Astrocyte (in vitro differentiated cells and primary cell): ENCODE results near the gene MRPS25. TPM values are rescaled to one million over a fixed set of nuclear protein-coding genes. Genes with fewer than 3 reads are reported as not detected.

Experiments
- DNase-seq: peaks from one replicate; pipeline ENCODE4 v3.0.0-alpha.2; 2010; ENCODE audit warnings: low read depth
- FAIRE-seq: peaks from 2 replicates; lab custom pipeline; 2011; peaks lifted over from hg19 to GRCh38; lab: Jason Lieb, UNC
- H2AFZ ChIP-seq: 2 replicates; pipeline ENCODE4 v1.6.0; 2012; ENCODE audit warnings: low read depth, low read length, inconsistent platforms
- H3K27ac ChIP-seq: 2 replicates; pipeline ENCODE4 v1.5.1; 2011; ENCODE audit warnings: low read depth, low read length, inconsistent platforms
- H3K27me3 ChIP-seq: 2 replicates; pipeline ENCODE4 v1.6.0; 2011; ENCODE audit warnings: low read length, inconsistent platforms; ENCODE audit not compliant: insufficient read depth
- H3K36me3 ChIP-seq: 2 replicates; pipeline ENCODE4 v1.5.1; 2011; ENCODE audit warnings: low read length, inconsistent platforms; ENCODE audit not compliant: insufficient read depth
- H3K4me1 ChIP-seq: 2 replicates; pipeline ENCODE4 v1.5.1; 2011; ENCODE audit warnings: low read length, inconsistent platforms; ENCODE audit not compliant: insufficient read depth
- H3K4me2 ChIP-seq: 2 replicates; pipeline ENCODE4 v1.6.0; 2012; ENCODE audit warnings: low read length, inconsistent platforms
- H3K4me3 ChIP-seq: 2 replicates; pipeline ENCODE4 v1.5.1; 2011; ENCODE audit warnings: low read depth, mild to moderate bottlenecking, low read length, inconsistent platforms; ENCODE audit not compliant: insufficient read depth
- H3K79me2 ChIP-seq: 2 replicates; pipeline ENCODE4 v1.6.0; 2012; ENCODE audit warnings: mild to moderate bottlenecking, low read length, inconsistent platforms; ENCODE audit not compliant: insufficient read depth
- H3K9ac ChIP-seq: 2 replicates; pipeline ENCODE4 v1.6.0; 2012; ENCODE audit warnings: mild to moderate bottlenecking, low read length, inconsistent platforms
- H3K9me3 ChIP-seq: 2 replicates; pipeline ENCODE4 v1.5.1; 2012; ENCODE audit warnings: low read depth, mild to moderate bottlenecking, low read length, inconsistent platforms; ENCODE audit not compliant: insufficient read depth
- H4K20me1 ChIP-seq: 2 replicates; pipeline ENCODE4 v1.6.0; 2012; ENCODE audit warnings: low read length, inconsistent platforms; ENCODE audit not compliant: insufficient read depth
- H3K27ac Mint-ChIP-seq: one replicate; pipeline ENCODE4 v1.8.0; 2021; ENCODE audit warnings: mild to moderate bottlenecking, mixed read lengths; ENCODE audit not compliant: unreplicated experiment
- H3K27me3 Mint-ChIP-seq: one replicate; pipeline ENCODE4 v1.8.0; 2021; ENCODE audit warnings: low read depth, mixed read lengths; ENCODE audit not compliant: unreplicated experiment
- H3K36me3 Mint-ChIP-seq: one replicate; pipeline ENCODE4 v1.8.0; 2021; ENCODE audit warnings: low read depth, mixed read lengths; ENCODE audit not compliant: unreplicated experiment
- H3K4me1 Mint-ChIP-seq: one replicate; pipeline ENCODE4 v1.8.0; 2021; ENCODE audit warnings: low read depth, mixed read lengths; ENCODE audit not compliant: unreplicated experiment
- H3K4me3 Mint-ChIP-seq: one replicate; pipeline ENCODE4 v1.8.0; 2021; ENCODE audit warnings: mild to moderate bottlenecking, moderate library complexity, mixed read lengths; ENCODE audit not compliant: unreplicated experiment
- H3K9me3 Mint-ChIP-seq: one replicate; pipeline ENCODE4 v1.8.0; 2021; ENCODE audit warnings: mild to moderate bottlenecking, mixed read lengths; ENCODE audit not compliant: unreplicated experiment
- EZH2 ChIP-seq: IDR thresholded peaks from 2 replicates; pipeline ENCODE4 v1.6.1; 2012; ENCODE audit warnings: mild to moderate bottlenecking, low read length, inconsistent platforms; ENCODE audit not compliant: insufficient read depth
- total RNA-seq: library from RNA; stranded (reverse); gene quantifications from 2 replicates; pipeline ENCODE4 v1.2.1, GENCODE V29; 2021
- TF ChIP-seq, protein P1 (sequence below): IDR thresholded peaks from 2 replicates; pipeline ENCODE4 v1.5.1; 2011; ENCODE audit warnings: low read depth, mild to moderate bottlenecking, inconsistent platforms, low read length, moderate library complexity; ENCODE audit not compliant: insufficient read depth

Gene MRPS25
- total RNA-seq, 1 donor from 2014 or later: 38.9 TPM

DNA sequence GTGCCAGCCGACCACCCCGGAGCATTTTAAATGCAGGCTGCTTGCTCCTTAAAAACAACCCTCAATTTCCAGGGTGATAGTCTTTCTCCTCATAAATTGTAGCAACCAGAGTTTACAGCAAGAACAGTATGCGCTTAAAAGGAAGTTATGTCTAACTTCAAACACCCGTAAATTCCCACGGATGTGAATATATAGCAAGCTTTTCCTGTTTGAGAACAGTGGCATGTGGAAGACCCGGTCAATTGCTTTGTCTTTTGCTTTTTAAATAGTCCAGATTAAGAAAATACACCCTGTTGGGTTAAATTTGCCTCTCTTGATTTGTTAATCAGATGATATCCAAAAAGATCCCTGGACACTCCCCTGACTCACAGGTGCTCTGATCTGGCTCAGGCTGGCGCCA lies 20.8 kb downstream of the MRPS25 start:
- Mint-ChIP-seq H3K27me3 (no peaks in the 10 kb centered on the region), H3K4me3 (no peak overlapping the region), H3K27ac (peak overlapping the region; percentile 47), H3K9me3 (no peaks in the 10 kb centered on the region), H3K4me1 (peaks cover 8% of the 10 kb centered on the region), H3K36me3 (peaks cover 17% of the 10 kb centered on the region)
- Histone ChIP-seq H3K9ac (no peak overlapping the region), H3K4me1 (peaks cover 6% of the 10 kb centered on the region), H3K4me3 (no peak overlapping the region), H4K20me1 (peaks cover 28% of the 10 kb centered on the region), H3K4me2 (no peak overlapping the region), H3K79me2 (peaks cover under 1% of the 10 kb centered on the region), H3K9me3 (no peaks in the 10 kb centered on the region), H3K27ac (no peak overlapping the region), H3K36me3 (peaks cover 73% of the 10 kb centered on the region), H2AFZ (no peak overlapping the region), H3K27me3 (no peaks in the 10 kb centered on the region)
- no peak for FAIRE-seq
- no peak for TF ChIP-seq EZH2
- TF ChIP-seq, protein P1, sequence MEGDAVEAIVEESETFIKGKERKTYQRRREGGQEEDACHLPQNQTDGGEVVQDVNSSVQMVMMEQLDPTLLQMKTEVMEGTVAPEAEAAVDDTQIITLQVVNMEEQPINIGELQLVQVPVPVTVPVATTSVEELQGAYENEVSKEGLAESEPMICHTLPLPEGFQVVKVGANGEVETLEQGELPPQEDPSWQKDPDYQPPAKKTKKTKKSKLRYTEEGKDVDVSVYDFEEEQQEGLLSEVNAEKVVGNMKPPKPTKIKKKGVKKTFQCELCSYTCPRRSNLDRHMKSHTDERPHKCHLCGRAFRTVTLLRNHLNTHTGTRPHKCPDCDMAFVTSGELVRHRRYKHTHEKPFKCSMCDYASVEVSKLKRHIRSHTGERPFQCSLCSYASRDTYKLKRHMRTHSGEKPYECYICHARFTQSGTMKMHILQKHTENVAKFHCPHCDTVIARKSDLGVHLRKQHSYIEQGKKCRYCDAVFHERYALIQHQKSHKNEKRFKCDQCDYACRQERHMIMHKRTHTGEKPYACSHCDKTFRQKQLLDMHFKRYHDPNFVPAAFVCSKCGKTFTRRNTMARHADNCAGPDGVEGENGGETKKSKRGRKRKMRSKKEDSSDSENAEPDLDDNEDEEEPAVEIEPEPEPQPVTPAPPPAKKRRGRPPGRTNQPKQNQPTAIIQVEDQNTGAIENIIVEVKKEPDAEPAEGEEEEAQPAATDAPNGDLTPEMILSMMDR: no peak
- DNase-seq: no peak

DNA sequence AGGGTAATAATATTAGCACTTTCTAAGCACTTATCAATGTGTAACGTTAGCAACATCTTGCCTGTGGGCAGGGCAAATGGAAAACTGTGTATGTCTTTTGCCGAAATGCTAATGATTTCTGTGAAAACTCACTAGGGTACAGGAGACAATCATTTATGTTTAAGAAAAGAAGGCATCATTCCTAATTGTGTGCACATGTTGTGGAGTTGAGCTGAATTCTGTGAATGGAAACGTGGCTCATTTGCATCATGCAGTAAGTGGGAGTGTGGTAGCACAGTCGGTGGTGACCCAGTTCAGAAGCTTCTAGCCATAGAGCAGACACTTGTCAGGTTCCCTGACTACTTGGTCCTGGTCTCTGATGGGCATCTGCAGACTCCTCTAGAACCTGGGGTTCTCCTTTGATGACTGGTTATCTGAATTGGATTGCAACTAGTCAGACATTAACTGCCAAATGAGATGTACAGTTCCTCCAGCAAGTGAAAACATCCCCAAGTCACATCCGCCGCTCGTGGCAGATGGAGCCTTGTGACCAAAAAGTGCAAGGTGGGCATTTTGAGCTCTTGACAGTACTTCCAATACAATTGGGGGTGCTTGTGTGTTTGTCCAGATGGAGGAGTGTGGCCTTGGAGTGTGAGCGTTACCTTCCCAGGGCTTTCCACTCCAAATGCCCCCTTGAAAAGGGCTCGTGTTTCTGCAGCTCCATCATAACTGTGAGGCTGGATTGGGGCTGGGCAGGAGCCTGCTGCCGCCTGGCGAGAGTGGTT lies 21.5 kb downstream of the MRPS25 start:
- no peaks in the 10 kb centered on the region for H3K27me3 ChIP-seq
- Mint-ChIP-seq H3K9me3 (no peaks in the 10 kb centered on the region), H3K36me3 (peaks cover 17% of the 10 kb centered on the region), H3K27ac (no peak overlapping the region), H3K4me1 (peaks cover 8% of the 10 kb centered on the region), H3K4me3 (no peak overlapping the region), H3K27me3 (no peaks in the 10 kb centered on the region)
- no peaks in the 10 kb centered on the region for H3K9me3 ChIP-seq
- H3K4me3 ChIP-seq: no peak overlapping the region
- no peak overlapping the region for H2AFZ ChIP-seq
- TF ChIP-seq EZH2: no peak
- TF ChIP-seq, protein P1: no peak
- DNase-seq (no peak), FAIRE-seq (no peak)
- H3K36me3 ChIP-seq: peaks cover 68% of the 10 kb centered on the region
- H3K27ac ChIP-seq: no peak overlapping the region
- no peaks in the 10 kb centered on the region for H3K79me2 ChIP-seq
- peaks cover 6% of the 10 kb centered on the region for H3K4me1 ChIP-seq
- no peak overlapping the region for H3K9ac ChIP-seq
- H4K20me1 ChIP-seq: peaks cover 25% of the 10 kb centered on the region
- no peak overlapping the region for H3K4me2 ChIP-seq

DNA sequence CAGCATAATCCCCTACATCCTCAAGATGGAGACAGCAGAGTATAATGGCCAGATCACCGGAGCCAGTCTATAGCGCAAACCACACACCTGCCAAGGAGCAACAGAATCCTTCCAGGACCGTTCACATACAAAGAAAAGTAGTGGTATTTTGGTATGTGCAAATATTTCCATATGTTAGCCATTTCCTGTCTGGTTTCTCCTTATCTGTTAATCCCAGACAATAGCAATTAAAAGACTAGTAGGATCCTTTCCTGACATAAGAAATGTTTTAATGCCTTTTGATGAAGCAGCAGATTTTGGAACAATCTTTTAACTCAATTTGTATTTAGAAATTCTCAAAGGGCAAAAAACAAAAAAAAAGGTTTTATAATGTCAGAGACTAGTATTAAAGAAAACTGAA lies 22.2 kb downstream of the MRPS25 start:
- FAIRE-seq: no peak

More for the DNA sequence above, 22.2 kb downstream of the MRPS25 start:
- Histone ChIP-seq H3K4me3 (no peak overlapping the region), H3K36me3 (peaks cover 65% of the 10 kb centered on the region), H3K4me1 (peaks cover 6% of the 10 kb centered on the region), H3K27ac (no peak overlapping the region), H3K79me2 (no peaks in the 10 kb centered on the region), H3K9ac (no peak overlapping the region), H3K4me2 (peak overlapping the region; percentile 22), H3K9me3 (no peaks in the 10 kb centered on the region), H4K20me1 (peaks cover 25% of the 10 kb centered on the region), H3K27me3 (no peaks in the 10 kb centered on the region), H2AFZ (no peak overlapping the region)
- peaks cover 8% of the 10 kb centered on the region for H3K4me1 Mint-ChIP-seq
- TF ChIP-seq, protein P1: no peak
- no peak for TF ChIP-seq EZH2
- no peaks in the 10 kb centered on the region for H3K9me3 Mint-ChIP-seq
- H3K27me3 Mint-ChIP-seq: no peaks in the 10 kb centered on the region
- no peak overlapping the region for H3K4me3 Mint-ChIP-seq
- H3K27ac Mint-ChIP-seq: no peak overlapping the region
- peak; percentile 59 for DNase-seq
- H3K36me3 Mint-ChIP-seq: peaks cover 20% of the 10 kb centered on the region
